Activated CD4-positive, alpha-beta T cell treated with anti-CD3 and anti-CD28 coated beads, Interleukin-2, Interleukin-6, amounts not matched to agents 100 ng/mL and 50 ng/mL, durations not matched to agents 16 hours and 8 hours (primary cell): ENCODE data around the gene YIPF2.

Source experiments
- DNase-seq: peaks from one replicate; pipeline ENCODE4 v3.0.0-alpha.2; 2020

The YIPF2 gene

GRCh38 chr19:10936661-10937084, 8.2 kb upstream of the YIPF2 start:
- peak; percentile 67 for DNase-seq

- no peak for DNase-seq
These were observed 7.1 kb upstream of the YIPF2 start for GRCh38 chr19:10935371-10936059.

DNA sequence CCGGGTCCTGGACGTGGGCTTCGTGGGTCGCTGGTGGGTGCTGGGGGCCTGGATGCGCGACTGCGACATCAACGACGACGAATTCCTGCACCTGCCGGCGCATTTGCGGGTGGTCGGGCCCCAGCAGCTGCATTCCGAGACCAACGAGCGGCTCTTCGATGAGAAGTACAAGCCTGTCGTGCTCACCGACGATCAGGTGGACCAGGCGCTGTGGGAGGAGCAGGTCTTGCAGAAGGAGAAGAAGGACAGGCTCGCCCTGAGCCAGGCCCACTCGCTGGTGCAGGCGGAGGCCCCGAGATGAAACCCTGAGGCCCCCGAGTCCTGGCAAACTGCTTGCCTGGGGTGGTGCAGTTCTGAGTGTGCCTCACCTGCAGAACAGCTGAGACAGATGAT, 959 bp upstream of the YIPF2 start:
- no peak for DNase-seq

GRCh38 chr19:10927730-10928562, 493 bp downstream of the YIPF2 start:
- DNase-seq: no peak

DNA sequence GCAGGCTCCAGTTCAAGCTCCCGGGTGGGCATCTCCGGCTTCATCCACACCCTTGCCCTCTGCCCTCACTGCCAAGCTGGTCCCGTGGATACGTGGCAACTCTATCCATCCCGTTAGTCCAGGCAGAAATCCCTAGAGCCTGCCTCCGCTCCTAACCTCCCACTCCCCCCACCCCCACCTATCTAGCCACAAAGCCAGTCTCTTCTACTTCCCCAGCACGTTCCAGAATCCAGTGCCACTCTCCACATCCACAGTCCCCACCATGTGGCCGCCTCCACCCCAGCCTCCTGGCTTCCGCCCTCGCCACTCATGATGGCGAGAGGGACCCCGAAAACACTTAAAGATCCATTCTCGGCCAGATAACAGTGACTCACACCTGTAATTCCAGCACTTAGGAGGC, 3.8 kb downstream of the YIPF2 start:
- DNase-seq: no peak

DNA sequence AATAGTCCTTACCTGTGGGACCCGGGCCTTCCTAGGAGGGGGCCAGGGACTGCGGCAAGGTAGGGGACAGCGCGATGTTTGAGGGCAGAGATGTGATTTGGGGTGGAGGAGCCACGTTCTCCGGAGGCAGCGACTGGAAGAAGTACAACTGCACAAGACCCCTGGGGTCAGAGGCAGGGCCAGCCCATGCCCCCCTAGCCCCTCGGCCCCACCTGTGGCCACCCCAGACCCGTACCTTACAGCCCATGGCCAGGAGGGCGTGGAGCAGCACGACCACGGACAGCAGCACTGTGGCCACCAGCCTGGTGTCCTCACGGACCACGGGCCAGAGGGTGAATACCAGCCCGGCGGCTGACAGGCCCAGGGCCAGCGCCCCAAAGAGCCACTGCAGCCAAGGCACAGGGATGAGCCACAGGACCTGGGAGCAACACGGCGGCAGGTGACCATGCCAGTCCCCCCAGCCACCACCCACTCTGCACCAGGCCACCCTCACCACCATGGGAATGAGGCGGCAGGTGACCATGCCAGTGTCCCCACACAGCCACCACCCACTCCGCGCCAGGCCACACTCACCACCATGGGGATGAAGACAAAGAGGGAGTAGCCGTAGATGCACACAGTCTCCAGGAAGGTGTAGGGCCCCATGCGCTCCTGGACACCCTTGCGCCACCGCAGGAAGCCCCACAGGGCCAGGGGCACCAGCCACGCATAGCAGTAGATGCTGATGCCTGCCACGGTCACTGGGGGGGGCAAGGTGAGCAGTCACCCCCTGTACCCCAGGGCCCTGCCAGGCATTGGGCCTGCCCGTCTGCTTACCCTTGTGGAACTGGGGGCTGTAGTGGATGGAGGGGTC, 5.0 kb downstream of the YIPF2 start:
- DNase-seq: no peak

GRCh38 chr19:10922638-10923014, 5.8 kb downstream of the YIPF2 start:
- no peak for DNase-seq

GRCh38 chr19:10921910-10922637, 6.4 kb downstream of the YIPF2 start:
- DNase-seq: no peak

- DNase-seq: no peak
These were observed 7.1 kb downstream of the YIPF2 start for GRCh38 chr19:10921199-10921909.

- no peak for DNase-seq
These were observed 7.7 kb downstream of the YIPF2 start for GRCh38 chr19:10920781-10921180.

- DNase-seq: no peak
These were observed 8.2 kb downstream of the YIPF2 start for GRCh38 chr19:10920288-10920655.

DNA sequence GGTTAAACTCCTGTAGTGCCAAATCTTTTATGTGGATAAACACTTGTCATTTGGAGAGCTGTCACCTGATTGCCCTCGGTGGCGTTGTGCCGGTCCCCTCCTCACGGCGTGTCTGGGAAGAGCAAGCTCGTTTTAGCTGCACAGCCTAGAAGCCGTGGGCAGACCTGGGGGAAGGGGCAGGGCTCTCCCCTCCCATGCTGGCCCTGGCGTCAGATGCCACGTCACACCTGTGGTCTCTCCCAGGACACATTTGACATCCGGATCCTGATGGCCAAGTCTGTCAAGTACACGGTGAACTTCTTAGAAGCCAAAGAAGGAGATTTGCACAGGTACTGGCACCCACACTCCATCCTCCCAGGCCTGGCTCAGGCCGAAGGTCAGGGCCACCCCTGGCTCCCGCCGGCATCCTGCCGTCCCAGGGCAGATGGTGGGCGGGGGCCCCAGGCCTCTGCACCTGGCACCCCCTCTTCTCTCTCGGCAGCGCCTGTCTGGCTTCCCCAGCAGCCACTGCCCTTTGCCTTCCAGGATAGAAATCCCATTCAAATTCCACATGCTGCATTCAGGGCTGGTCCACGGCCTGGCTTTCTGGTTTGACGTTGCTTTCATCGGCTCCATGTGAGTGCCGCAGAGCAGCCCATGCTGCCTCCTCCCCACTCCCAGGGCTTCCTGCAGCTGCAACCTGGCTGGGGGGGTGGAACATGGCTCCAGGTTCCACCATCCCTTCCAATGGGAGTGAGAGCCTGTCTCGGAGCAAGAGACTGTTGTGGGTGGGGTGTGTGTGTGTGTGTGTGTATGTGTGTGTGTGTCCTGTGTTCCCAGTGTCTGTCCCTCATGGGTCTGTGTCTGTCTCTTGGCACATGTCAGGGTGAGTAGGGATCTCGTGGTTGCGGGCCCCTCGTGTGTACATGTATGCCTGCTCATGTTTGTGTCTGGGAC, 8.8 kb downstream of the YIPF2 start:
- DNase-seq: no peak

DNA sequence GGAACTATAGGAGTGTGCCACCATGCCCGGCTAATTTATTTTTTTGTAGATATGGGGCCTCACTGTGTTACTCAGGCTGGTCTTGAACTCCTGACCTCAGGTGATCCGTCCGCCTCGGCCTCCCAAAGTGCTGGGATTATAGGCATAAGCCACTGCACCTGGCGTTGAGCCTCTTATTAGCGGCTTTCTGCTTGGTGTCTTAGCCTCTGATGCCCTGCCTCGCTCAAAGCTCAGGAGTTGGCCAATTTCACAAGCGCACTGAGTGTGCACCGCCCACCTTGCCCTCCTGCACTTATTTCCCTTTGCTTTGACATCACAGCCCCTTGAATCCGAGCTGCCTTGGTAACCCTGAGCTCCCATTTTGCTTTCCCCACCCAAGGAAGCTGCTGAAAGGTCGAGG, 10.1 kb downstream of the YIPF2 start:
- no peak for DNase-seq

DNA sequence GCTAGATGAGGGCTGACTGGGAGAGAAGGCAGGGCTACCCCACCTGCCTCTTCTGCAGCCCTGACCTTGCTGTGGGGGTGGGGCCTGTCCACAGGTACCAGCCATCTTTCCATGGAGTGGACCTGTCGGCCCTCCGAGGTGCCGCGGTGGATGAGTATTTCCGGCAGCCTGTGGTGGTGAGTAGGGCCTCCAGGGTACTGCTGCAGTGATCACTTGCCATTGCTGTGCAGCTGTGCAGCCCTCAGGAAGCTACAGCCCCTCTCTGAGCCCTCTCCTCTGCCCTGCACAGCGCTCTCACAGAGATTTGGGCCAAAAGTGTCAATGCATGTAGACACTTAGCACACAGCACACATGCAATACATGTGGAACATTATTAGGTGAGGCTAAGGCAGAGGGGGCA, 11.8 kb downstream of the YIPF2 start:
- no peak for DNase-seq

DNA sequence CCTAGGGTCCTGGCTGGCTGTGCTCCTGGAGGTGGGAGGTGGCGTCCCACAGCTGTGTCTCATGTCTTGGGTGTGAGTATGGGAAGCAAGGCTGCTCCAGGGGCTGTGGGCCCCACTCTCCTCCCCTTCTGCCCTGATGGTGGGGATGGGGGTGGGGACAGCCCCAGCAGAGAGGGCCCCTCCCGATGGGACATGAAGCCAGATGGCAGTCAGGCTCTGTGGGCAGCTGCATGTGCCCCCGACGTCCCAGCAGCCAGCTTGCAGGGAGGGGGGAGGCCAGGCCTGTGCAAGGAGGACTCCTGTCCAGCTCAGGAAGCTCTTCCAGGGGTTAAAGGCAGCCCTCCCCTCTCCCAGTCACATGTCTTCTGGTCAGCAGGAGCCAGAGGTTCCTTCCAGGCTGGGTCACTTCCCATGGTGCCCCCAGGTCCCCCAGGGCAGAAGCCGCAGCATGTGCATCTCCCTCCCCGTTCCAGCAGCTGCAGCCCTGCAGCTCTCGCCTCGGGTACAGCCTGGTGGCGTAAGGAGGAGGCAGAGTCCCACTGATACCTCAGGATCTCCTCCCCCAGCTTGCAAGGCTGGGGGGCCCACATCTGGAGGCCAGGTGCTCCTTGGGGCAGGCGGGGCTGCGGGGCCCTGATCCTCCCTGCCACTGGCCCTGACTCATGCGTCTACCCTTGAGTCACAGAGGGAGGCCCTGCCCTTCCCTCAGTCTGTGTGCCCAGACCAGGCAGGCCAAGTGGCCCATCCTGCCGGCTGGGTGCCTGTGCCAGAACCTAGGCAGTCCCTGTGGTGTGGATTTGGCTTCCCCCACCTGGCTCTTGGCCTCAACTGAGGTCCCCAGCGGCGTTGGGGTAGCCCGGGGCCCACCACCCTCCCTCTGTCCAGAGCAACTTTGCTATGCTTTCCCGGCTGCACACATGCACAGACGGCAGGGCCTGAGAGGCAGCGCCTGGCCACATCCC, 13.0 kb downstream of the YIPF2 start:
- no peak for DNase-seq

DNA sequence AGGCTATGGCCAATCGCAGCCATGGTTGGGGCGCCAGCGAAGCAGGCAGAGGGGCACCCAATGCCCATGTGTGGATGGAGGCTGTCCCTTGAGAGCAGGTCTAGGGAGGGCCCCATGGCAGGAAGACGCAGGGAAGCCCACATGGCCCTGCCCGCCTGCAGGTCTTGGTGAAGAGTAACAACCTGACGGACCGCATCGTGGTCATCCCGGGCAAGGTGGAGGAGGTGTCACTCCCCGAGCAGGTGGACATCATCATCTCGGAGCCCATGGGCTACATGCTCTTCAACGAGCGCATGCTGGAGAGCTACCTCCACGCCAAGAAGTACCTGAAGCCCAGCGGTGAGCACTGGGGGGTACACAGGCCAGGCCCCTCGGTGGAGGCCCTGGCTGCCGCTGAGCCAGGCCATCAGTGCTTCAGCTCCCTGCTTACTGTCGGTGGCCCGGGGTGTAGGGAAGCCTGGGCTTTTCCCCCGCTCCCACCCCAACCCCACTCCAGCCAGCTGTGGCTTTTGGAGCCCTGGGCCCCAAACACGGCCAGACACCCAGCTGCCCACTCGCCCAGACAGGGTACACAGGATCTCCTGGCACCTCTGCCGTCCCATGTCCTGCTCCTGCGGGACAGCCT, 14.6 kb downstream of the YIPF2 start:
- no peak for DNase-seq

DNA sequence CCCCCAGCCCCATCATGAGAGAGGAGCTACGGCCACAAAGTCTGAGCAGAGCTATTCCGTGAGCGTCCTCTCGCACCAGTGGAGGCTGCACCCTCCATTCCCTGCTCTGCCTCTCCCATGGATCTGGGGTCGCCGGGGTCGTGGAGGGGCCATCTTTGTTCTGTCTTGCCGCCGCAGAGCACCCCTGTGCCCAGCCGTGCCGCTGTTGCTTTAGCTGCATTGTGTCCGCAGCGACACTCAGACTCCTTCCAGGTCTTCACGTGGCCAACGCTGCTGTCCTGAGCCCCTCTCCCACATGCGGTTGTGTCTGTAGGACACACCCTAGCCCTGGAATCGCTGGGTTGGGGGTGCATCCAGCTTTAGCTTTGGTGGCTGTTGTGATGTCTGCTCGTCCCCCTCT, 15.8 kb downstream of the YIPF2 start:
- no peak for DNase-seq

GRCh38 chr19:10911579-10912363, 16.7 kb downstream of the YIPF2 start:
- DNase-seq: no peak
